T-helper 1 cell treated with Interleukin-12 subunit alpha and Interleukin-12 subunit beta and Interleukin-4 antibody, amounts not matched to agents 30 μg/mL and 1 μg/mL, for 36 hours (primary cell): Measurements from ENCODE around the gene IYD.
A peak's percentile ranks its signal among the peaks of the same experiment; 100 is the strongest.

ENCODE experiments used
- H3K27ac Mint-ChIP-seq: one replicate; pipeline ENCODE4 v1.8.0; 2021; ENCODE audit warnings: mild to moderate bottlenecking, mixed read lengths
- H3K27me3 Mint-ChIP-seq: one replicate; pipeline ENCODE4 v1.8.0; 2021; ENCODE audit warnings: low read depth, mixed read lengths
- H3K36me3 Mint-ChIP-seq: one replicate; pipeline ENCODE4 v1.8.0; 2021; ENCODE audit warnings: low read depth, mixed read lengths
- H3K4me1 Mint-ChIP-seq: one replicate; pipeline ENCODE4 v1.8.0; 2021; ENCODE audit warnings: low read depth, mixed read lengths
- H3K4me3 Mint-ChIP-seq: one replicate; pipeline ENCODE4 v1.8.0; 2021; ENCODE audit warnings: mild to moderate bottlenecking, moderate library complexity, mixed read lengths
- H3K9me3 Mint-ChIP-seq: one replicate; pipeline ENCODE4 v1.8.0; 2021; ENCODE audit warnings: mixed read lengths

IYD gene

DNA sequence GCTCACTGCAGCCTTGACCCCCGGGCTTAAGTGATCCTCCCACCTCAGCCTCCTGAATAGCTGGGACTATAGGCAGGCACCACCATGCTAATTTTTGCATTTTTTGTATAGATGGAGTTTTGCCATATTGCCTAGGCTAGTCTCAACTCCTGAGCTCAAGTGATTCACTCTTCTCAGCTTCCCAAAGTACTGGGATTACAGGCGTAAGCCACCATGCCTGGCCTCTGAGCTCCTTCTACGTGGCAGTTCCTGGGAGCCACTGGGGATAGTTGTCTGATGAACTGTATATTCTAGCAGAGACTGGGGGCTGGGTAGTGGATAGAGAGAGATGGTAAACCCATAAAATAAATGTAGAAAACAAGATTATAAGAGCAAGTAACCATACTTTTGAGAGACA, 26.1 kb downstream of the IYD start:
- Mint-ChIP-seq H3K27me3 (peaks cover 16% of the 10 kb centered on the region), H3K4me1 (no peaks in the 10 kb centered on the region), H3K4me3 (no peak overlapping the region), H3K9me3 (no peaks in the 10 kb centered on the region), H3K27ac (no peak overlapping the region), H3K36me3 (no peaks in the 10 kb centered on the region)

DNA sequence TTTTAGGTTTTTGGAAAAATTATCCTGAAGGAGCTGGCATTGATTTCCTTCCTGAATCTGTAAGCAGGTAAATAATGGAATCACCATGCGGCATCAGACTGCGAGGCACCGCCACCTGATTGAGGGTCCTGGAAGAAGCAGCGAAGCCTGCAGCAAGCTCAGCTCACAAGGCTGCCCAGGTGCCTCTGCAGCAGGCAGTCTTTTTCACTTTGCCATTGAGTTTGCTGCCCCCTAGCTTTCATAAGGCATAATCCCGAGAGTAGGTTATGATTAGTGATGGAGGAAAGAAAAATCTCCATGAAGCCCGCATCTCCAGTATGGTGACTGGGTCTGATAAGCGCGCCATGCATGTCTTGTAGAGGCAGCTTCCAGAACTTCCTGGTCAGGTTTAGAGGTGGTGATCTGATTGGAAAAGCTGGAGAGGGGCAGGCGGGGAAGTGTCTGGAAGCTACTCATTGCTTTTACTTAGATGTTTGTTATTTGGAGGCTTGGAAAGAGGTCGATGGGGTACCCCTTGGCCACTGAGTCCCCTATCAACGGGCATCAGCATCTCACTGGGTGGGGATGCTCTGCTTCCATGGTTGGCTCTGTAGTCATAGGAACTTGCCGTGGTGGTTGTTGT, 26.7 kb downstream of the IYD start:
- H3K4me3 Mint-ChIP-seq, result no peak overlapping the region

DNA sequence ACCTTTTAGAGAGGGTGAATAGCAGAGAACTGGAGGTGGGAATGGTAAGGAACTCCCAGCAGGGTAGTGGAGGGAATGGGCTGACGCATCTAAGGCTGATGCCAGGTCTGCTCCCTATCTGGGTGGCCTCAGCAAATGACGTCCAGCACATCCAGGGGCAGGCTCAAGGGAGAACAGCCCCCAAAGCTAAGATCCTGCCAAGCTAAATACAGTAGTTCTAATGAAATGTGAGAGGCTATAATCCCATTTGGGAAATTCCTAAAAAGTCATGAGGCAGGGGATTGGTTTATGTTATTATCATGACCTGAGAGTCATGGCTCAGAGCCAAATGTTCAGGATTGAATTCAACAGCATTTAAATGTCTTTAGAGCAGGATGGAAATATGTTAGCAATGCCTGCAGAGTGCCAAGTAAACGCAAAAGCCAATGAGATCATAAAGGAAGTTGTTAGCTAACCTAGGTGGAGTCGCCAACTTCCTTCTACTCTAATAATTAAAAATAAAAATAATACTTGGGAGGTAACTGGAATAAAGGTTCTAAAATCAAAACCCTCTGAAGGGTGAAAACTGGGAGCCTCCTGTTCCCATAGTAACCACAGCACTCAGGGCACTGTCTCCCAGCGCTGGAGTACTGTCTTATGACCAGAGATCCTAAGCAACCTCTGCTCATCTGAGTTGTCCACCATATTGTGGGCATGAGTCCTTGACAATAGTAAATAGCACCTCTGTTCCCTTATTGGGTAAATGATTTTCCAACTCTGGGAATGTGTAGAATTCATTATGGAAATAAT, 34.8 kb downstream of the IYD start:
- Mint-ChIP-seq H3K27ac (no peak overlapping the region), H3K4me1 (no peaks in the 10 kb centered on the region), H3K4me3 (no peak overlapping the region), H3K27me3 (no peaks in the 10 kb centered on the region), H3K9me3 (peaks cover 4% of the 10 kb centered on the region), H3K36me3 (no peaks in the 10 kb centered on the region)

More for the DNA sequence above, 26.7 kb downstream of the IYD start:
- Mint-ChIP-seq H3K27ac (no peak overlapping the region), H3K4me1 (no peaks in the 10 kb centered on the region), H3K36me3 (no peaks in the 10 kb centered on the region), H3K9me3 (no peaks in the 10 kb centered on the region), H3K27me3 (peaks cover 16% of the 10 kb centered on the region)

DNA sequence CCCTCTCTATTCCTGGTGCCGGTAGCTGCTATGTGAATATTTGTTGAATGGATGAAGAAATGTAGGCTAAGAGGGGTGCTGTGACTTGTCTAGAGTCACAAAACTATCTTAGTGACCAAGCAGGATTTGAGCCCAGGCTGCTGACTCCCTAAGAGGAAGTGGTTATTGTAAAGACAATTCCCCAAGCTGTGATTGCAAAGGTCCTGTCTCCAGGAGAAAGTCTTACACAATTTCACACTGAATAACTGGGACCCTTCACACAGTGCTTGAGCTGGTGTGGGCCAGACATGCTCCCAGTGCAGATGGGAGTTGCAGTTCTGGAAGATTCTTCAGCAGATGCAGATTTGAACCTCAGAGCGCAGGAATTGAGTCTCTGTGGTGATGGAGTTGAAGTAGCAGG, 38.1 kb downstream of the IYD start:
- Mint-ChIP-seq H3K27me3 (peaks cover 24% of the 10 kb centered on the region), H3K4me3 (no peak overlapping the region), H3K27ac (no peak overlapping the region), H3K4me1 (no peaks in the 10 kb centered on the region), H3K36me3 (no peaks in the 10 kb centered on the region), H3K9me3 (peaks cover 4% of the 10 kb centered on the region)

DNA sequence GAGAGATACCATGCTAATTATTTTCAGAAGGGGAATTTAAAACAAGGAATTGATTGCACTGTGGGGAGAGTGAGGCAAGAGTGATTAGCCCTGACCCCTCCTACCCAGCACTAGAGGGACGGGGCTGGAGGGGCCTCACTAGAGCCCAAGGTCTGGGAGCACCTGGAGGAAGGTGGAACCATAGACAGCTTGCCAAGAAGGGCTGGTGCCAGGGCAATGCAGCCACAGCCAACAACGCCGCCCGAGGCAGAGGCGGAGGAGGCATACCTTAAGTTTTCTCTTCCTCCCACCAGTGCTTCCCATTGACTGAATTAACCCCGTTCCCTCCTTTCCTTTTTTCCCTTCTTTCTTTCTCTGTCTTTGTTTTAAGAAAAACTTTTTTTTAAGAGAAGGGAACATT, 40.0 kb downstream of the IYD start:
- H3K27ac Mint-ChIP-seq, result no peak overlapping the region
- peaks cover 39% of the 10 kb centered on the region for H3K27me3 Mint-ChIP-seq
- no peak overlapping the region for H3K4me3 Mint-ChIP-seq
- H3K36me3 Mint-ChIP-seq, result no peaks in the 10 kb centered on the region
- no peaks in the 10 kb centered on the region for H3K4me1 Mint-ChIP-seq
- H3K9me3 Mint-ChIP-seq, result peaks cover 4% of the 10 kb centered on the region

DNA sequence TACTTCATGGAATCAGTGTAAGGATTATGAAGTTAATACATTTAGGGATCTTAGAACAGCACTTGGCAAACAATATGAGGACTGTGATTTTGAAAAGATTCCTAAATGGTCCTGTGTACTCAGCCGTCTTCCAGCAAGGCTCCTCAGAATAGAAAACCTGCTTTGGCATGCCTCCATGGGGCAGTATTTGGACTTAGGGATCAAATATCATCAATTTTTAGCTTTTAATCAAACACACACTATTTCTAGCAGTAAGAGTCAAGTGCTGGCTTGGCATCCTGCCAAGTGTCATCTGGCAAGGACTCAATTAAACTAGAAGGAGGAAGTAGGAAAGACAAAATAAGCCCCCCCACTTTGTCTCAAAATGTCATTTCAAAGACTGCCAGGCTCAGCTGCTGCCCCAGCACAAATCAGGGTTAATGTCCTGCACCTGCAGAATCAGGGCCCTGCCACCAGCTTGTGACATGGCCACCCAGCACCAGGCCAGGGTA, 40.8 kb downstream of the IYD start:
- H3K27ac Mint-ChIP-seq, result no peak overlapping the region
- H3K9me3 Mint-ChIP-seq, result peaks cover 4% of the 10 kb centered on the region
- no peaks in the 10 kb centered on the region for H3K36me3 Mint-ChIP-seq
- no peak overlapping the region for H3K4me3 Mint-ChIP-seq
- no peaks in the 10 kb centered on the region for H3K4me1 Mint-ChIP-seq
- H3K27me3 Mint-ChIP-seq, result peaks cover 42% of the 10 kb centered on the region

DNA sequence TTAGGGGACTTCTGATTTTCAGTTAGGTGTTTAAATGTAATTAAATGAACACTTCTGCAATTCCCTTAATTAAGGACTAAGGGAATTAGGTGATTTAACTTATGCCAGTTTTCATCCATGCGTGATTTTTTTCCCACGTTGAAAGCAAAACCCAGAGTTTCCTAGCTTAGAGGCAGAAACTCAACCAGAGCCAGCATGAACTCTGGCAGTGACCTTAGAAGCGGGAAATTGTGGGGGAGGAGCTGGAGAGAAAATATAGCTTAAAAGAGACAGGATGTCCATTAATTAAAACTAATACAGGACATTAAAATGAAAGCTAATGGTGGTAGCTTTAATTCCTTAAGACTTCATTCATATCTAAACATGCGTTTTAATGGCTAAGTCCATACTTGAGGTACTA, 41.6 kb downstream of the IYD start:
- no peak overlapping the region for H3K27ac Mint-ChIP-seq
- H3K4me3 Mint-ChIP-seq, result no peak overlapping the region
- H3K27me3 Mint-ChIP-seq, result peaks cover 48% of the 10 kb centered on the region
- H3K4me1 Mint-ChIP-seq, result no peaks in the 10 kb centered on the region
- peaks cover under 1% of the 10 kb centered on the region for H3K9me3 Mint-ChIP-seq
- no peaks in the 10 kb centered on the region for H3K36me3 Mint-ChIP-seq

DNA sequence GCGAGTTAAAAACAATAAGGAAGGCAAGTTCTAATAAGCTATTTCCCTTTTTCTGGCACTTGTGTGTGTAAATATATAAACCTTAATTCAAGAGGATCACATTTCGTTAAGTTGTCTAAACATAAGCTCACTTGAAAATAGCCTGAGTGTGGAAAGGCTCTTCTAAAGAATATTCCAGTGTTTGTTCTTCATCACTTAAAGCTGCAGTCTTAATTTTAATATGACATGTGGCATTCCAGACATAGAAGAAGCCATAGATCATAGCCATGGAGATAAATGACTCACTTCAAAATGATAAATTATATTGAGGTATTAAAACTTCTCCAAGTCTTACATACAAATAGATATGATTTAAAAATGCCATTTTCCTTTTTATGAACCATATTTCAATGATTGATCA, 42.1 kb downstream of the IYD start:
- Mint-ChIP-seq H3K4me1 (no peaks in the 10 kb centered on the region), H3K9me3 (no peaks in the 10 kb centered on the region), H3K27ac (no peak overlapping the region), H3K4me3 (no peak overlapping the region), H3K36me3 (no peaks in the 10 kb centered on the region), H3K27me3 (peaks cover 53% of the 10 kb centered on the region)

DNA sequence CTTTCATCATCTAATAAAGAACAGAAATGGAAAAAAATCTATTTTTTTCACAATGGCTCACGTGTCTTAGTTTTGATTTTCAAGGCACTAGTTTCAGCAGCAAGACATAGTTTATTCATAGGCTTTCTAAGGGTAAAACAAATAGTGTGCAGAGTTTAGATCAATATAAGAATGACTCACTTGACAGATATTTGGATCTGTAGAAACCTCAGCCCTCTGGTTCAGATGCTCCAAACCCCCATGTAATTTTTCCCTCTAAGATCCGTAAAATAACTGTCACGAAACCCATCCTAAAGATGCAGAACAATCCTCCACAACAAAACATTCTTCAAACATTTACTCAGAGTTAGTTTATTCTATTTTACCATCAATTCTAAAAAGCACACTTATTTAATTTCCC, 43.4 kb downstream of the IYD start:
- Mint-ChIP-seq H3K9me3 (no peaks in the 10 kb centered on the region), H3K27me3 (peaks cover 57% of the 10 kb centered on the region), H3K4me3 (no peak overlapping the region), H3K27ac (no peak overlapping the region), H3K4me1 (no peaks in the 10 kb centered on the region), H3K36me3 (no peaks in the 10 kb centered on the region)

DNA sequence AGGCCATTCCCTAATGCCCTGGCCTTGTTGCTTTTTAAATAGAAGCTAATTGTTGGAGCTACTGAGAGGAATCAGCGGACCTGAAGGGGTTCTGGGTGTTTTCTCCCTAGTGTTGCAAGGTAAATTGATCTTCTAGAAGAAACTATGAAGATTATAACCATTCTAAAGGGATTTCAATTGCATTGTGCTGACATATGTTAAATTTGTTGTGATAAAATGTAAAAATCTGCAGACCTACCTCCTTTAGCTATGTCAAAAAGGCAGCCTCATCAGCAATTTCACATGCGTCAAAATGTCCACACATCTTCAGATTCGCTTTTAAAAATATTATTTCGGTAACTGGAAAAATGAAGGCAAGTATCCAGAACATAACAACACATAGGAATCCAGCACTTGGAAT, 44.4 kb downstream of the IYD start:
- Mint-ChIP-seq H3K27me3 (peaks cover 60% of the 10 kb centered on the region), H3K9me3 (no peaks in the 10 kb centered on the region)

DNA sequence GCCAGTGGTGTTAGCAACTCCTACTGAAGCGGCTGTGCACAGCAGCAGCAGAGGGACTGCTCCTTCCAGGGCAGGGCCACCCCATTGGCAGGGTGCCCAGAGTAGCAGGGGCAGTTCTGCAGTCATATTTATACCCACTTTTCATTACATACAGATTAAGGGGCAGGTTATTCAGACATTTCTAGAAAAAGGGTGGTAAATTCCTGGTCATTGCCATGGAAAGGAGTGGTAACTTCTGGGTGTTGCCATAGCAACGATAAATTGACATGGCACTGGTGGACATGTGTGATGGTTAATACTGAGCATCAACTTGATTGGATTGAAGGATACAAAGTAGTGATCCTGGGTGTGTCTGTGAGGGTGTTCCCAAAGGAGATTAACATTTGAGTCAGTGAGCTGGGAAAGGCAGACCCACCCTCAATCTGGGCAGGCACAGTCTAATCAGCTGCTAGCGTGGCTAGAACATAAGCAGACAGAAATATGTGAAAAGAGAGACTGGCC, 45.0 kb downstream of the IYD start:
- no peak overlapping the region for H3K4me3 Mint-ChIP-seq
- no peaks in the 10 kb centered on the region for H3K9me3 Mint-ChIP-seq
- peaks cover 9% of the 10 kb centered on the region for H3K4me1 Mint-ChIP-seq
- H3K36me3 Mint-ChIP-seq, result no peaks in the 10 kb centered on the region
- no peak overlapping the region for H3K27ac Mint-ChIP-seq
- H3K27me3 Mint-ChIP-seq, result peaks cover 60% of the 10 kb centered on the region

More for the DNA sequence above, 44.4 kb downstream of the IYD start:
- peaks cover 3% of the 10 kb centered on the region for H3K4me1 Mint-ChIP-seq
- H3K27ac Mint-ChIP-seq, result no peak overlapping the region
- H3K36me3 Mint-ChIP-seq, result no peaks in the 10 kb centered on the region
- no peak overlapping the region for H3K4me3 Mint-ChIP-seq

DNA sequence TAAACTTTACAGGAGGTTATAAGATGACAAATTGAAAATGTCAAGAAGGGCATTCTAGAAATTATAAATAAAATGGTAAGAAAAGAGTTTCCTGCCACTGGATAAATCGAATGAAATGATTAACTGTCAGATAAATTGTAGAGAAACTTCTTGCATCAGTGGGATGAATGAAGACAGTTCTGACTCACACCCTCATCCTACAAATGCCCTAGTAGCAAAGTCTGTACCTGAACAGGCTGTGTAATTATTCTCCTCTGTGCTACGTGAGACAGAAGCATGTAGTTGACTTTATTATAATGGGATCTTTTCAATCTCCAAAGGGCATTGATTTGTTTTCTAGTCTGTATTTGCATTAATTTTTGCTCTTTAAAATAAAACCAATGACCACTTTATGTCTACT, 47.3 kb downstream of the IYD start:
- peaks cover 7% of the 10 kb centered on the region for H3K9me3 Mint-ChIP-seq
- H3K4me1 Mint-ChIP-seq, result peaks cover 14% of the 10 kb centered on the region
- peaks cover 48% of the 10 kb centered on the region for H3K27me3 Mint-ChIP-seq
- no peak overlapping the region for H3K4me3 Mint-ChIP-seq
- no peak overlapping the region for H3K27ac Mint-ChIP-seq
- no peaks in the 10 kb centered on the region for H3K36me3 Mint-ChIP-seq

DNA sequence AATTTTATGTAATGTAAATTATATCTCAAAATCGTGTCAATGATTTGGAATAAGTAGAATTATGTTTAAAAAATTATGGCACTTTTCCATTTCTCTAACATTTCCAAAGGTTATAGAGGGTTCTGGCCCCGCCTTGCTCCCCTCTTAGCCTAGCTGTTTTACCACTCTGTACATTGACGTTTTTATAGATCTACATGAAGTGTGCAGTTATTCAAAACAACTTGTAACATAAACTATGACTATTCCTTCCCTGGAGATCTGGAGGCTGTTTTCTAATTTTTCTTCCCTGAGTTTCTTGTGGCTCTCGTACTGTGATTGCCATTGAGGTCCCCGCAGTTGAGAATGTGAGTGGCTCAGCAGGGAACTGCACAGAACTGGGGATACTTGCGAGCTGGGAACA, 48.4 kb downstream of the IYD start:
- H3K4me3 Mint-ChIP-seq, result no peak overlapping the region
- no peaks in the 10 kb centered on the region for H3K36me3 Mint-ChIP-seq
- peaks cover 43% of the 10 kb centered on the region for H3K27me3 Mint-ChIP-seq
- H3K4me1 Mint-ChIP-seq, result peaks cover 14% of the 10 kb centered on the region
- H3K27ac Mint-ChIP-seq, result no peak overlapping the region
- H3K9me3 Mint-ChIP-seq, result peaks cover 7% of the 10 kb centered on the region

DNA sequence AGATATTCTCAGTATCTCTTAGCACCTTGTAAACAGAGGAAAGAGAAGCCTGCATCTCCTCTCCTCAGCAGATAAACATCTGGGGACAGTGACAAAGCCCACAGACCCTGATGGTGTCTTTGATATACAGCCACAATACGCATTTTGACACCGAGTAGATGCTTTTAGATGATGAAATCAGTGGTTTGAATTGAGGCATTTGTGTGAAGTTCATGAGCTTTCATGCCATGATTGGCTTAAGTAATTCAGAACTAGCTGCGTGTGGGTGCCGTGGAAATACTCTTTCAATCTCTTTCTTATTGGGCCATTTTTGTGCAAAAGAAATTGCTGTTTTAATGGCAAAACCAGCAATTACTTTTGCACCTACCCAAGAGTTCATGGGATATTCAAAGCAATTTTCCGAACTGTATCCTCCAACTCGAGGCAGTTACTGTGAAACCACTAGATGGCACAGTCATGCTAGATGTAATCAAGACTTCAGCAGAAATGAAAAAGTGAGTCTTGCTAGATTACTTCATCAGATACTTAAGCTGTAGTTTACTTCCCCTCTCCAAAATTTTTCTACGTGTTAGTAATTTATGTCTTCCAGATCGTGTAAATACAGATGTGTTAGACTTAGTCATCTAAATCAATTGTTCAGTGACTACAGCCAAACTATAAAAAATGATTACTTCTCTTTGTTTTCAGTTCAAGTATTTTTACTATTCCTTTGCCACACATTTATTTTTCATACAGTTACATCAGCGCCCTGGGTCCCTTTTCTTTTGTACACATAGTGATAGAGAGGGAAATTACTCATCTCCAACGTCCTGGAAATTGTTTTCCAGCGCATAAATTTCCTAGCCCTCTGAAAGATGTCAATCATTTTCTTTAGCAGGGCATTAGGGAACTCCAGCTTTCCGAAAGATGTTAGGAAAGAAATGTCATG, 49.4 kb downstream of the IYD start:
- Mint-ChIP-seq H3K4me1 (peaks cover 14% of the 10 kb centered on the region), H3K9me3 (peaks cover 7% of the 10 kb centered on the region), H3K27ac (no peak overlapping the region), H3K27me3 (peaks cover 35% of the 10 kb centered on the region), H3K4me3 (peak overlapping the region; percentile 69), H3K36me3 (no peaks in the 10 kb centered on the region)
